GM12872 (cell line): ENCODE results near the gene ARNT2.

Experiments used
- TF ChIP-seq, protein P1 (sequence below): IDR thresholded peaks from 3 replicates; pipeline ENCODE4 v1.5.1; 2011; ENCODE audit warnings: low read depth, mild to moderate bottlenecking, low read length, moderate library complexity; ENCODE audit not compliant: insufficient read depth

Gene ARNT2

DNA sequence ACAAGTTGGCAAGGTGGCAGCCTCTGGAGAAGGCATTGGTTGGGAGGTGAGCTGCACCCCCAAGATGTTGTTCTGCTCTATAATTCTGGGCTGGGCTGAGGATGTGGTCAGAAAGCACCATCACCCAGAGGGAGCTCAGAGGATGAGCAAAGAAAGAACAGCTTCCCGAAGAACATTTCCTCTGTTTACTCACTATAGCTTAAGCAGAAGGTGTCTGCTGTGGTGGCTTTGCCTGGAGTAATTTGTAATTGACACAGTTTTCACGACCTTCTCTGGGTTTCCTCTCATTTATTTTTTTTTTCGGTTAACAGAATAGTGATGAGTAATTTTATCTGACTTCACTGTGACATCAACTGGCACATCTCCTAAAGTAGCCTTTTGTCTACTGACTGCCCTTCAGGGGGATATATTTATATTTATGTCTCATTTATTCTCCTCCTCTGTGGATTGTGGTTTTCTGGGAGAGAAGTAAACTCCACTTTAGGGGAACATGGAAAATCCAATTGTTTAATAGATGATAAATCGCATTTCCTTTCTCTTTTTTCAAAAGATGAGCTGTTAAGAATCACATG is 241.4 kb downstream of the ARNT2 start:
- TF ChIP-seq, protein P1, sequence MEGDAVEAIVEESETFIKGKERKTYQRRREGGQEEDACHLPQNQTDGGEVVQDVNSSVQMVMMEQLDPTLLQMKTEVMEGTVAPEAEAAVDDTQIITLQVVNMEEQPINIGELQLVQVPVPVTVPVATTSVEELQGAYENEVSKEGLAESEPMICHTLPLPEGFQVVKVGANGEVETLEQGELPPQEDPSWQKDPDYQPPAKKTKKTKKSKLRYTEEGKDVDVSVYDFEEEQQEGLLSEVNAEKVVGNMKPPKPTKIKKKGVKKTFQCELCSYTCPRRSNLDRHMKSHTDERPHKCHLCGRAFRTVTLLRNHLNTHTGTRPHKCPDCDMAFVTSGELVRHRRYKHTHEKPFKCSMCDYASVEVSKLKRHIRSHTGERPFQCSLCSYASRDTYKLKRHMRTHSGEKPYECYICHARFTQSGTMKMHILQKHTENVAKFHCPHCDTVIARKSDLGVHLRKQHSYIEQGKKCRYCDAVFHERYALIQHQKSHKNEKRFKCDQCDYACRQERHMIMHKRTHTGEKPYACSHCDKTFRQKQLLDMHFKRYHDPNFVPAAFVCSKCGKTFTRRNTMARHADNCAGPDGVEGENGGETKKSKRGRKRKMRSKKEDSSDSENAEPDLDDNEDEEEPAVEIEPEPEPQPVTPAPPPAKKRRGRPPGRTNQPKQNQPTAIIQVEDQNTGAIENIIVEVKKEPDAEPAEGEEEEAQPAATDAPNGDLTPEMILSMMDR: no peak
